Stimulated activated naive CD4-positive, alpha-beta T cell treated with Interleukin-2 at 50 U/mL for 16 hours (primary cell): ENCODE data around the gene KCNH2.
"Not testable (repeated sequence)": the region's sequence is repeated elsewhere in the genome, so short reads cannot be mapped to it uniquely, and the experiment has no call there.

Source experiments
- DNase-seq: peaks from one replicate; lab custom pipeline; 2025; lab: John Stamatoyannopoulos, UW

Gene KCNH2

GRCh38 chr7:150978126-150978789 is at the start of gene KCNH2:
Gene KCNH2, minus strand, starts transcription at chr7:150978321. Its CDS starts 408 bp downstream, at chr7:150977913.
- DNase-seq, result no peak

GRCh38 chr7:151027728-151028130 is 49.6 kb upstream of the KCNH2 start:
- not testable (repeated sequence) for DNase-seq

- not testable (repeated sequence) for DNase-seq
Measured at GRCh38 chr7:151026771-151027727, 48.9 kb upstream of the KCNH2 start.

GRCh38 chr7:151025924-151026671 is 48.0 kb upstream of the KCNH2 start:
- no peak for DNase-seq

- no peak for DNase-seq
Measured at GRCh38 chr7:151024435-151025056, 46.4 kb upstream of the KCNH2 start, which contains the start of gene ATG9B. Gene ATG9B, minus strand, starts transcription at chr7:151024494. Its CDS starts 71 bp downstream, at chr7:151024423.

- DNase-seq, result no peak
Measured at GRCh38 chr7:151023232-151023631, 45.1 kb upstream of the KCNH2 start.

- no peak for DNase-seq
Measured at GRCh38 chr7:151020231-151020630, 42.1 kb upstream of the KCNH2 start.

GRCh38 chr7:151019130-151019447 is 41.0 kb upstream of the KCNH2 start:
- DNase-seq, result no peak

- DNase-seq, result peak; percentile 43
Measured at GRCh38 chr7:151018421-151019129, 40.5 kb upstream of the KCNH2 start.

- DNase-seq, result peak; percentile 75
Measured at GRCh38 chr7:151017953-151018420, 39.9 kb upstream of the KCNH2 start.

GRCh38 chr7:151017370-151017952 is 39.3 kb upstream of the KCNH2 start:
- DNase-seq, result no peak

GRCh38 chr7:151016942-151017341 is 38.8 kb upstream of the KCNH2 start:
- no peak for DNase-seq

- no peak for DNase-seq
Measured at GRCh38 chr7:151016505-151016904, 38.4 kb upstream of the KCNH2 start.

- DNase-seq, result no peak
Measured at GRCh38 chr7:151015967-151016366, 37.8 kb upstream of the KCNH2 start.

- DNase-seq, result no peak
Measured at GRCh38 chr7:151014950-151015349, 36.8 kb upstream of the KCNH2 start.

GRCh38 chr7:151013733-151014497 is 35.8 kb upstream of the KCNH2 start:
- DNase-seq, result peak; percentile 88

GRCh38 chr7:151013356-151013732 is 35.2 kb upstream of the KCNH2 start:
- DNase-seq, result no peak

GRCh38 chr7:151012911-151013347 is 34.8 kb upstream of the KCNH2 start:
- no peak for DNase-seq

GRCh38 chr7:151012031-151012692 is 34.0 kb upstream of the KCNH2 start:
- DNase-seq, result no peak
